Lung microvascular endothelial cell (primary cell): Measurements from ENCODE around the gene NPW. TPM values are rescaled to one million over a fixed set of nuclear protein-coding genes. Genes with fewer than 3 reads are reported as not detected.

Experiments
- DNase-seq, 2 donors: peaks; one replicate each; pipeline versions ENCODE4 v3.0.0 to v3.0.0-alpha.2; 2010; ENCODE audit warnings: low read depth in 2 of 2
- total RNA-seq: library from RNA; depleted of rRNA; stranded (reverse); fragments of >200 nt; gene quantifications from 2 replicates; pipeline ENCODE4 v1.2.1, GENCODE V29; 2014

The NPW gene
- total RNA-seq: 0.44 and 0.60 TPM in 2 replicates

DNA sequence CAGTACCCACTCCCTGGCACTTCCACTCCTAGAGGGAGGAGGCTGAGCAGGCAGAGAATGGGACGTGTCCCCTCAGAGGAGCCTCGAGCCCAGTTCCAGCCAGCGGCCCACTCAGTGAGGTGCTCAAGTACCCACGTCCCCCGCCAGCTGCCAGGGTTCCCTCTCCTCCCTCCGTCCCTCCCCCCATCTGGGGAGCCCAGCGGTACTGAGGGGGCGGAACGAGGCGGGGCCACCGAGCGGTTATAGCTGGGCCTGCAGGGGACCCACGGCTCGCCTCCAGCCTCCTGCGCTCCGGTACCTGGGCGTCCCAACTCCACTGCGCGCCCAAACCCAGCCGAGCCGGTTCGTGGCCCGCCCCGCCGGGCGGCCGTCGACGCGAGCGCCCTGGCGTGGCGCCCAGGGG, at the start of gene NPW:
Gene NPW (plus strand): TSS at position 268 of the 403 bp plus-strand sequence.
- DNase-seq: no peak

DNA sequence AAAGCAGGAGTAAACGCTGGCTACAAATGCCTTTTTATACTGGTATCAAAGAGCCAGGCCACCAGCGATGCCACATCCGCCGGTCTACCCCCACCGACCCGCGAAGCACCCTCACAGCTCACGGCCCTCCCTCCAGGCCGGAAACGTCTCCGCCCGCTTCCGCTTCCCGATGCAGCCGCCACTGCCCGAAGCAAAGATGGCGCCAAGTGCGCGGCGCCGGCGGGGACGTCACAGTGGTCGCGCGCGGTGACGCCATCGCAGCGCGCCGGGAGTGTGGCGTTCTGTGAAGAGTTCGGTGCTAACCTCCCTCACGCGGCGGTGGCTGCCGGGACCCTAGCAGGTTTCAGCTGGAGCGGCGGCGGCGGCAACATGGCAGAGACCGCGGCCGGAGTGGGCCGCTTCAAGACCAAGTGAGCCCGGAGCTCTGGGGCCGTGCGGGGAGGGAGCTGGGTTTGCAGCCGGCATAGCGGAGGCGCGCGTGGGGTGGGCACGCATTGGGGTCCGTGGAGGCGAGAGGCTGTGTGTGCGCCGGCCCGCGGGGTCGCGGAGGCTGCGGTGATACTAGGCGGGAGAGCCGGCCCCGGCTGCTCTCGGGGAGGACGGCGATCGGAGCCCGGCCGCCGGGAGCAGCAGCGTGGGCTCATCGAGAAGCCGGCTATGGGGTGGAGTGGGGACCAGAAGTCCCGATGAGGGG, 47.6 kb upstream of the NPW start, which contains the start of gene TBL3:
Gene TBL3 (plus strand): TSS at position 258 of the 694 bp plus-strand sequence. CDS start 112 bp downstream, at position 370.
- peak; percentile 96 to 97 for DNase-seq

DNA sequence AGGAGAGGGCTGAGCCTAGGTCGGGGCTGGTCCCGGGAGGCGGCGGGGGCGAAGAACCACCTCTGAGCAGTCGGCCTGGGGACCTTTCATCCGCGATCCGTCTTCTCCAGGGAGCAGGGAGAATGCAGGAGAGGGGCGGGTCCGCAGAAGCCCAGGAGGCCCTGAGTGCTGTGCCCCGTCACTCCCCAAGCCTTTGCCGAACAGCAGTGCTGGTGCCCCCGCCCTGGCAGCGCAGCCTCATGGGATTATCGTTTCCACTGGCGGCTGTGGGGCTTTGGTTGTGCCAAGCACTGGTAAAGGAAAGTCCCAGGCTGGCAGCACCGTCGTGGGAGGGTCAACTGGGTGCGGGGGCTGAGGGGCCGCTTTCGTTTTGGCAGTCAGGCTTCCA, 47.1 kb upstream of the NPW start:
- DNase-seq: peak in 1 of 2 donors; percentile 27

DNA sequence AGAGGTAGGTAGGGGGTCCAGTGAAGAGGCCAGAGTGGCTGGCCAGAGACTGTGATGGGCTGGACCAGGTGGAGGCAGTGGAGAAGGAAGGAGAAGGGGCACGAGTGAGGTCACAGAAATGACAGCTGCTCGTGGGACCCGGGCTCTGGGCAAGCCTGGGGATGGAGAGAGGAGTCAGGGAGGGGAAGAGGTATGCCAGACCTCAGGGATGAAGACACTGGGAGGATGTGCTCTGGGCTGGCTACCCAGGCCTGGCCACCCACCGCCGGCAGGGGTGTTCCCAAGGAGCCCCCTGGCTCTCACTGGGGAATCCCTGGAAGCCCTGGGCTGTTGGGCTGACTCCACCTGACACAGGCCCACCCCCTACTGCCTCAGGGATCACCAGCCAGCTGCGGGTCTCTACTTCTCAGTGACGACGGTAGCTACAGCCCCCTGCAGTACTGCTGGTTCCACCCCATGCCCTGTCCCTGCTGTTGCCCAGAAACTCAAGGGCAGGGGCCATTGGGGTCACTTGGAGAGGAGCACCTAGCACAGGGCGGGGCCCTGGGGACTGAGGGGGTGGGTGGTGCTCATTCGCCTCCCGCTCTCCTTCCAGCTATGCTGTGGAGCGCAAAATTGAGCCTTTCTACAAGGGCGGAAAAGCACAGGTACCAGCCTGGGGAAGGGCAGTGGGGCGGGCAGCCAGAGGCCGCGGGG, 46.0 kb upstream of the NPW start:
- no peak for DNase-seq

DNA sequence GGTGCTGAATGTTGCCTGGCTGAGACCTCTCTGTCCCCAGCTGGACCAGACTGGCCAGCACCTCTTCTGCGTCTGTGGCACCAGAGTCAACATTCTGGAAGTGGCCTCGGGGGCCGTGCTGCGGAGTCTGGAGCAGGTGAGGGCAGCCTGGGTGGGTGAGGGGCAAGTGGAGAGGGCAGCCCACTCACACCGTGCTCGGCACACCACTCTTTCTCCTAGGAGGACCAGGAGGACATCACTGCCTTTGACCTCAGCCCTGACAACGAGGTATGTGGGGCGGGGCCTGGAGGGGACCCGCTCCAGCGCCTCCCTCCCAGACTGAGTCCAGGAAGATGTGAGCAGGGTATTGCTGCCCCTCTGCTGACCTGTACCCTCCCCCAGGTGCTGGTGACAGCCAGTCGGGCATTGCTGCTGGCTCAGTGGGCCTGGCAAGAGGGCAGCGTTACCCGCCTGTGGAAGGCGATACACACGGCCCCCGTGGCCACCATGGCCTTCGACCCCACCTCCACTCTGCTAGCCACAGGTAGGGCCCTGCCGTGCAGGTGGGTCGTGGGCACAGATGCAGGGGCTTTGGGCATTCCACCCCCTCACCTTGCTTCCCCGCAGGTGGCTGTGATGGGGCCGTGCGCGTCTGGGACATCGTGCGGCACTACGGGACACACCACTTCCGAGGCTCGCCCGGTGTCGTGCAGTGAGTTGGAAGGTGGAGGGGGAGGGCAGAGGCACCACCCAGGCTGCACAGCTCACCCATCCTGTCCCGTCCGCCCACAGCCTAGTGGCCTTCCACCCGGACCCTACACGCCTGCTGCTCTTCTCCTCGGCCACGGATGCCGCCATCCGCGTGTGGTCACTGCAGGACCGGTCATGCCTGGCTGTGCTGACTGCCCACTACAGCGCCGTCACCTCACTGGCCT, 45.2 kb upstream of the NPW start:
- DNase-seq: no peak

DNA sequence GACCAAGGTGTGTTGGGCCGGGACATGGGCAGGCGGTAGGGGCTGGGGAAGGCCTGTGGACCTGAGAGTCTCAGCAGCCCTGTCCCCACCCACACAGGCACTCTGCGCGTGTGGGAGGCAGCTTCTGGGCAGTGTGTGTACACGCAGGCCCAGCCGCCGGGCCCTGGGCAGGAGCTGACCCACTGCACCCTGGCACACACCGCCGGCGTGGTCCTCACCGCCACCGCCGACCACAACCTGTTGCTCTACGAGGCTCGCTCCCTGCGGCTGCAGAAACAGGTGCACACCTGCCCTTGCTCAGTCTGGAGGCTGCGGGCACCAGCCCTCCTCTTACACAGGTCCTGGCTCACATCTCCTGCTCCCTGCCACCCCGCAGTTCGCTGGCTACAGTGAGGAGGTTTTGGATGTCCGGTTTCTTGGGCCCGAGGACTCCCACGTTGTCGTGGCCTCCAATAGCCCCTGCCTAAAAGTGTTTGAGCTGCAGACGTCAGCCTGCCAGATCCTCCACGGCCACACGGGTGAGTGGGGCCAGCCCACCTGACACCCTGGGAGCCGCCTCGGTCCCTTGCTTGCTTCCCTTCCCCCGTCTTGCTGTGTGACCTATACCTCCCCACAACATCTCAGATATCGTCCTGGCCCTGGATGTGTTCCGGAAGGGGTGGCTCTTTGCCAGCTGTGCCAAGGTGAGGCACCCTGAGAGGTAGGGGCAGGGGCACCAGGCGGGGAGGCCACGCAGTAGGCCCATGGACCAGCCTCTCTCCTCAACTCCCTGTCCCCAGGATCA, 44.0 kb upstream of the NPW start:
- no peak for DNase-seq

DNA sequence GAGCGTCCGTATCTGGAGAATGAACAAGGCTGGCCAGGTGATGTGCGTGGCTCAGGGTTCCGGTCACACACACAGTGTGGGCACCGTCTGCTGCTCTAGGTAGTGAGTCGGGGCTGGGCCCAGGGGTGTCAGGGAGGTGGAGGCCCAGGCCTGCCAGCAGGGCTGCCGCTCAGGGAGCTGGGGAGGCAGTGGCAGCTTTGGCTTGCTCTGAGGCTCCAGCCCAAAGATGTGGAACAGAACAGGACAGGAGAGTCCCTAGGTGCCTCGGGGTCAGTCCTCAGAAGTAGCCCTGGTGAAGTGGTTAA, 43.4 kb upstream of the NPW start:
- DNase-seq: no peak

DNA sequence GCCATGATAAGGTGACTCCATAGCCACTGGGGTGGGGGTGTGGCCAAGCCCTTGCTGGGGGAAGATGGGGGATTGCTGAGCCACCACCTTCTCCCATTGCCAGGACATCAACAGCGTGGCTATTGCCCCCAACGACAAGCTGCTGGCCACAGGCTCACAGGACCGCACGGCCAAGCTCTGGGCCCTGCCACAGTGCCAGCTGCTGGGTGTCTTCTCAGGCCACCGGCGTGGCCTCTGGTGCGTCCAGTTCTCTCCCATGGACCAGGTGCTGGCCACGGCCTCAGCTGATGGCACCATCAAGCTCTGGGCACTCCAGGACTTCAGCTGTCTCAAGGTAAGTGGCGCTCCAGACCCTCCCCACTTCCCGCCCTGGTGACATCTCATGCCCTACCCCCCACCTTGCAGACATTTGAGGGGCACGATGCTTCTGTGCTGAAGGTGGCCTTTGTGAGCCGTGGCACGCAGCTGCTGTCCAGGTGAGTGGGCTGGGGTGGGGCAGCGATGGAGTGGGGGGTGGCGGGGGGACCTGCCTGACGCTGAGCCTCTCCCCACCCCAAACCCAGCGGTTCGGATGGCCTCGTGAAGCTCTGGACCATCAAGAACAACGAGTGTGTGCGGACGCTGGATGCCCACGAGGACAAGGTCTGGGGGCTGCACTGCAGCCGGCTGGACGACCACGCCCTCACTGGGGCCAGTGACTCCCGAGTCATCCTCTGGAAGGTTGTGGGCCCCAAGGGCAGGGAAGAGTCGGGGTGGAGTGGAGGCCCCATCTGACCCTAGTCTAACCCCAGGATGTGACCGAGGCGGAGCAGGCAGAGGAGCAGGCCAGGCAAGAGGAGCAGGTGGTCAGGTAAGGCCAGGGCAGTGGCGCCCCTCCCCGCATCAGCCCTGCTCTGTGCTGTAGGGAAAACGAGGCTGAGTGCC, 42.4 kb upstream of the NPW start:
- DNase-seq: no peak

DNA sequence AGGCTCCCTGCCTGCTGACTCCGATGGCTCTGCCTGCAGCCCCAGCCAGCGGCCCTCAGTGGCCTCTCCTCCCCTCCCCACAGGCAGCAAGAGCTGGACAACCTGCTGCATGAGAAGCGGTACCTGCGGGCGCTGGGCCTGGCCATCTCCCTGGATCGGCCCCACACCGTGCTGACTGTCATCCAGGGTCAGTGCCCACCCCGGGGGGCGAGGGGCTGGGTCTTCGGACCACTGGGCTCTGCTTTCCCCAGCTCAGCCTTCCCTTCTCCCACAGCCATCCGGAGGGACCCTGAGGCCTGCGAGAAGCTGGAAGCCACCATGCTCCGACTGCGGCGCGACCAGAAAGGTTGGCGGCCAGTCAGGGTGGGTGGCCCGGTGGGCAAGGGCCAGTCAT, 41.7 kb upstream of the NPW start:
- DNase-seq: no peak

DNA sequence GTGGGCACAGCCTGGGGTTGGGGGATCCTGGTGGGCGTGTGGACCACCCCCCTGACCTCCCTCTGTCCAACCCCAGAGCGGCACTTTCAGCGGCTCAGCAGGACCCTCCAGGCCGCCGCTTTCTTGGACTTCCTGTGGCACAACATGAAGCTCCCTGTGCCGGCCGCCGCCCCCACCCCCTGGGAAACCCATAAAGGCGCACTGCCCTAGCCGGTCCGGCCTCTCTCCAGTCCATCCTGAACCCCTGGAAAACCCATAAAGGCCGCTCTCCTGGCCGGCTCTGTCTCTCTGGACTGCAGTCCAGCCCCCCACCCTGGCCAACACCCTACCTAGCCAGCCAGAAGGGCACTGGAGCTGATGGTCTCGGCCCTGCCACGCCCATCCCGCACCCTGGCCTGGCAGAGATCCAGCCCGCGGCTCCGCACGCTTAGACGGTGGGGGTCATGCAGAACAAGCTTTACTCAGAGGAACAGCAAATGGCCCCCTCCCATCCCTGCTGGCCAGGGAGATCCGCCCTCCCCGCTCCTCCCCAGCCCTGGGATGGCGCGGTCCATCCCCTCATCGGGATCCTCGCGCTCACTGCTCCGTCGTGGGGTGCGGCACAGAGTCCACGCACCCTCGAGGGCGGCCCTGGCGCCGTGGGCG, 41.0 kb upstream of the NPW start:
- no peak for DNase-seq

DNA sequence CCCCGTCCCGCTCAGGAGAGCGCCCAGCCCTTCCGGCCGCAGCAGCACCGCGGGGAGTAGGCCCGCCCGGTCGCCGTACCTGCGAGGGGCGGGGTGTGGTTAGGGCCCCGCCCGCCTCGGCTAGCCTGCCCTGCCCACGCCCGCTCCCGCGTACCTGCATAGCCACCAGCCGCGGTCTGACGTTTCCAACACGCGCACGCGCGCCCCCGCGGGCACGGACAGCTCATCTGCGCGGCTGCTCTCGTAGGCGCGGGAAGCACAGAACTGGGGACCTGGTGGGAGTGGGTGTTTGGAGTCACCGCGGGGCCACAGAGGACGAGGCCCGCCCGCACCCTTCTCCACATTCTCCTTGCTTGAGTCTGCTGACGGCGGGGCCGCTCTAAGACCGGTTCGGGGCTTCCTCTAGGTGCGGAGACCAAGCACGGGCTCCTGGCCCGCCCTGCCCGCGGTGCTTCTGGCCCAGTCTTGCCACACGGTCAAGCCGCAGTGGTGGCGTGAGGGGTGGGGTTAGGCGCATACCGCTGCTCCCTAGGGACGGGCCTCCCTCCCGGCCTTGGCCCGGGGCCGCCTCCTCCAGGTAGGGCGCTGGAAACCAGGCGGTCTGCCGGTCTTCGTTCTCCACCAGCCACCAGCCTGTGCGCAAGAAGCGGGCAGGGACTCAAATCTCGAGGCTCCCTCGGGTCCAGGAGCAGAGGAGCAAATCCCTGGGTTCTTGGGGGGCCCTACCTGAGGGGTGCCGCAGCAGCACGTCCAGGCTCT, 40.1 kb upstream of the NPW start:
- DNase-seq: no peak

DNA sequence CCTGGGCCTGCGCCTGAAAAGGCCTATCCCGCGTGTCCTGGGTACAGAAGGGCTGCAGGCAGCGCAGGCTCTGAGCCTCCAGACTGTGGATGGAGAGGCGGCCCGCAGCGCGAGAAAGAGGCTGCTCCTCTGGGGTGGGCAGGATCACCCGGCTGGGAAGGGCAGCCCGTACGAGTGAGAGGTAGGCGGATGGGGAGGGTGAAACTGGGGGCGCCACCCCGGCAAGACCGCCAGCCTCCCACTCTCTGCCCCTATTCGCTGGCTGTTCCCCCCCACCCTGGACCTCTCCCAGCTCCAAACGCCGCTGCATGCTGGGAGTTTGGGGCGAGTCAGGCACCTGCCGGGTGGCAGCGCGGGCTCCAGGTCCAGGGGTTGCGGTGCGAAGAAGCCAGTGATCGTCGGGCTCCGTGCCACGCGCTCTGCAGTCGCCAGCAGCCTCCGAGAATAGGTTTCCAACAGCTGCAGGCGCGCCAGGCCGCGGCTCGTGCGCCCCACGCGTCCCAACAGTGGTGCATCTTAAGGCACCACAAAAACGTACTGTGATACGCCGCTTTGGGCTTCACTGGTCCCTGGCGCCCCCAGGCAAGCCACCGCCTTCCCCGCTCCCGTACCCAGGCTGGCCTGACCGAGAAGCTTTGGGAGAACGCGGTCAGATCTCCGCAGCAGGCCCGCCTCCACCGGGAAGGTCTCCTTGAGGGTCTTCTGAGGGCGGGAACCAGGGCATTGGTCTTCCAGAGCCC, 39.4 kb upstream of the NPW start:
- no peak for DNase-seq

DNA sequence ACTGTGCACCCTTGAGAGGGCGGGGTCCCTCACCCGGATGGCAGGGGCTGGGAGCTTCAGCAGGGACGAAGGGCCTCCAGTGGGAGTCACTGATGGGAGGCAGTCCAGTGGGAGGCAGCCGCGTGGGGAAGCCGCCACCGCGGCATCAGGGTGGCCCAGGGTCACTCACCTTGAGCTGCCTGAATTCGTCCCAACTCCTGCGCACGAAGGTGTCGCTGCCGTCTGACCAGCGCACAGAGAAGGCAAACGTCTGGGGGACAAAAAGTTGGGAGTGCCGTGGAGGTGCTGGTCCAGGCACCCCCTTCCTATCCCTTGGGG, 38.9 kb upstream of the NPW start:
- no peak for DNase-seq

DNA sequence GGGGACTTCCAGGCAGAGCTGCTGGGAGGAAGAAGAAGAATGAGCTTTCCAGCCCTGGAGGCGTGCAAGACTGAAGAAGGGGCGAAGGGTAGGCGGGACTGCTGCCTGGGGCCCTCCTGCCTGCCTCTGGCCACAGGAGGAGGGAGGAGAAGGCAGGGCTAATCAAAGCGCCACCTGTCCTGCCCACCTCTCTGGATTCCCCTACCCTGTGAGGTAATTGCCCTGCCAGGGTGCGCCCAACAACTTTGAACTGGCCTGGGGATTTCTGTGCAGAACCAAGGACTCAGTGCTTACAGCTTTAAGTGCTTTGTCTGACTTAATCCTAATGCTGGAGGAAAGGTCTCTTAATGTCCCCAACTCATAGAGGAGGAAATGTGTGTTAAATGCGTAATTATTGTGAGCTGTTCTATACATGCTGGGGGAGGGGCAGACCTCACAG, 38.2 kb upstream of the NPW start, which contains the start of gene NOXO1:
Gene NOXO1 (minus strand): TSS at position 72 of the 439 bp plus-strand sequence. CDS start 290 bp downstream, outside the sequence.
- no peak for DNase-seq

DNA sequence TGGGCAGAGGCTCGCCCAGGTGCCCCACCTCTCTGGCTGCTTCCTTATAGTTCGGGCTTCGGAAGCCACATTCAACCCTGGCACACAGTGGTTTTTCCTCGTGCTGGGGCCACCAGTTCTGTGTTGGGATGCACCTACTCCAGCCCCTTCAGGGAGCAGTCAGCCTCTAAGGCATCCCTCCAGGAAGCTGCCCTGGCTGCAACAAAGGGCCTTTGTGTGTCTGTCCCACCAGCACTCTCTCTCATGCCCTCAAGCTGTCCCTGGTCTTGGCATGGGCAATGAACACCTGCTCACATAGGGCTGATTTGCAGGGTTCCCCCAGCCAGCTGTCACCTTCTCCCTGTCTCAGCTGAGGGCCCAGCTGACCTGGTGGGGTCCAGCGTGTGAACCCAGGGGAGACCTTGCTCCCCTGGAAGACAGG, 37.6 kb upstream of the NPW start:
- no peak for DNase-seq

DNA sequence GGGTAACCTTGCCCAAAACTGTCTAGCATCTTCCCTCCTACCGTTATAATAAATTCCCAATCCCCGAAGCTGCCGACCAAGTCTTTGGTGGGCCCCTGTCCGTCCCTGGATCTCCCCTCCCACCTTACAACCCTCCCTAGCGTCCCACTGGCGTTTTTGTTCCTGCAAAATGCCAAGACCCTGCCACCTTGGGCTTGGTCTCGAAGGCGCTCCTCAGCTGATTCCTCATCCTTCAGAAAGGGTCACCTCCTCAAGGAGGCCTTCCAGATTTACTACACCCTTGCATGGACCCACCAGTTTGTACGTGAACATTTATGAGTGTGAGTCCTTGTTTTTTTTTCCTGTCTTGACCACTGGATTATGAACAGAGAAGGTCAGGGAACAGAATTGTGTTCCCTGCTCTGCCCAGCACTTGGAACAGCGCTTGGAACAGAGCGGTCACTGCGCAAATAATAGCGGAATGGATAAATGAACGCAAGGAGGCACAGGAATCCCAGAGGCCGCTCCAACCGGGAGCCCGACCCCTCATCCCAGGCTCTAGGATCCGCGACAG, 36.5 kb upstream of the NPW start:
- DNase-seq: no peak

DNA sequence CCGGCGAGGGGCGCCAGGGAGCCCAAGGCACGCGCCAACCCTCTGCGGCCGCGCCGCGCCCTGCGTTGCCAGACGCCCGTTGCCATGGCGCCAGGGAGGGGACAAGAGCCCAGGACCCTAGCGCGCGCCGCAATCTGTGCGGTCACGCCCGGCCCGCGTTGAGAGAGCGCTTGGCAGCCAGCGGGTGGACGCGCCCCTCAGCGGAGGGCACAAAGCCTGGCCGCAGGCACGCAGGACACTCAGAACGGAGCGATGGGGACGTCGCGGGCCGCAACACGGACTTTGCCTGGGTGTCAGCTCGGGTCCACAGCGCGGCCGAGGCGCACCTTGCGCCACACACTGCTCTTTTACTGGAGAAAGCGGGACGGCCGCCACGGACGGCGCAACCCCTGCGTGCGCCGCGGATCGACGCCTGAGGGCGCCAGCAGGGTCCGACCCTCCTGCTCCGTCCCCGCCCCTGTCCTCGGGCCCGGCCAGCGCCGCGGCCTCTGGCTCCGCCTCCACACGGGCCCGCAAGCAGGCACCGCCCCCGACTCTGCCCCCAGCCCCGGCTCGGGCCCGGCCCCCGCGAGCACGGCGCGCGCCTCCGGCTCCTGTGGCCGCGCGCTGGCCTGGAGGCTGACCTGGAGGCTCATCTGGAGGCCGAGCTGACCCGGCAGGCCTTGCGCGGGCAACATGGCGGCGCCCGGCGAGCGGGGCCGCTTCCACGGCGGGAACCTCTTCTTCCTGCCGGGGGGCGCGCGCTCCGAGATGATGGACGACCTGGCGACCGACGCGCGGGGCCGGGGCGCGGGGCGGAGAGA, 35.8 kb upstream of the NPW start, which contains the start of gene GFER:
Gene GFER (plus strand): TSS at position 650 of the 803 bp plus-strand sequence. CDS start 26 bp downstream, at position 676.
- peak; percentile 95 to 97 for DNase-seq
